Suppressor macrophage (primary cell): ENCODE results near the gene DENND5B.
"Not testable (repeated sequence)": the region's sequence is repeated elsewhere in the genome, so short reads cannot be mapped to it uniquely, and the experiment has no call there.

ENCODE experiments used
- DNase-seq, 4 experiments: peaks; one replicate each; pipeline ENCODE4 v3.0.0-alpha.2; 2020 to 2022
- total RNA-seq, 17 experiments: gene quantifications; one replicate each; lab custom pipeline; 2026; ENCODE audit warnings: mixed read lengths in 6 of 17, inconsistent platforms in 3 of 17; lab: John Stamatoyannopoulos, UW

The DENND5B gene
- 2.6 to 34.8 (median 24.4) reads per million in 17 experiments for total RNA-seq

GRCh38 chr12:31590642-31591379 lies at the start of gene DENND5B:
Gene DENND5B, minus strand, starts transcription at chr12:31591136. Its CDS starts 304 bp downstream, at chr12:31590832.
- peak; percentile 71 to 89 (median 82) for DNase-seq

- no peak for DNase-seq
Observed at GRCh38 chr12:31634620-31635019, 43.7 kb upstream of the DENND5B start.

GRCh38 chr12:31633464-31633863 lies 42.5 kb upstream of the DENND5B start:
- no peak for DNase-seq

- DNase-seq: peak; percentile 43 to 75 (median 72)
Observed at GRCh38 chr12:31631809-31632208, 40.9 kb upstream of the DENND5B start.

GRCh38 chr12:31631023-31631724 lies 40.2 kb upstream of the DENND5B start:
- DNase-seq: no peak

- DNase-seq: no peak
Observed at GRCh38 chr12:31629756-31630732, 39.1 kb upstream of the DENND5B start.

- DNase-seq: no peak
Observed at GRCh38 chr12:31627456-31628054, 36.6 kb upstream of the DENND5B start.

- no peak for DNase-seq
Observed at GRCh38 chr12:31626270-31626995, 35.5 kb upstream of the DENND5B start.

GRCh38 chr12:31622038-31622437 lies 31.1 kb upstream of the DENND5B start:
- DNase-seq: no peak

GRCh38 chr12:31620311-31620710 lies 29.4 kb upstream of the DENND5B start:
- no peak for DNase-seq

- DNase-seq: no peak
Observed at GRCh38 chr12:31618228-31619025, 27.5 kb upstream of the DENND5B start.

- DNase-seq: no peak
Observed at GRCh38 chr12:31612819-31613218, 21.9 kb upstream of the DENND5B start.

GRCh38 chr12:31608299-31608698 lies 17.4 kb upstream of the DENND5B start:
- not testable (repeated sequence) for DNase-seq

- DNase-seq: no peak
Observed at GRCh38 chr12:31605531-31605930, 14.6 kb upstream of the DENND5B start.

GRCh38 chr12:31603546-31604009 lies 12.6 kb upstream of the DENND5B start:
- DNase-seq: no peak

GRCh38 chr12:31600750-31601149 lies 9.8 kb upstream of the DENND5B start:
- DNase-seq: no peak

GRCh38 chr12:31600252-31600651 lies 9.3 kb upstream of the DENND5B start:
- DNase-seq: no peak

GRCh38 chr12:31599053-31599452 lies 8.1 kb upstream of the DENND5B start:
- no peak for DNase-seq

GRCh38 chr12:31597066-31597465 lies 6.1 kb upstream of the DENND5B start:
- no peak for DNase-seq

GRCh38 chr12:31594681-31595080 lies 3.7 kb upstream of the DENND5B start:
- no peak for DNase-seq
